Measurements from ENCODE around the gene PTPN23.

Gene PTPN23

GRCh38 chr3:47420511-47421484 is 40.0 kb downstream of the PTPN23 start:
- DNase-seq (ENCODE audit: low spot score), result peak; percentile 91

- no peak for DNase-seq (ENCODE audit: low spot score)
Observed at GRCh38 chr3:47421741-47422649, 41.2 kb downstream of the PTPN23 start.

GRCh38 chr3:47422743-47423142 is 41.9 kb downstream of the PTPN23 start:
- DNase-seq (ENCODE audit: low spot score), result no peak

GRCh38 chr3:47423548-47424145 is 42.8 kb downstream of the PTPN23 start:
- no peak for DNase-seq (ENCODE audit: low spot score)

GRCh38 chr3:47424434-47425382 is 43.9 kb downstream of the PTPN23 start:
- DNase-seq (ENCODE audit: low spot score), result no peak

- no peak for DNase-seq (ENCODE audit: low spot score)
Observed at GRCh38 chr3:47425383-47425778, 44.6 kb downstream of the PTPN23 start.

GRCh38 chr3:47425959-47426358 is 45.1 kb downstream of the PTPN23 start:
- DNase-seq (ENCODE audit: low spot score), result no peak

GRCh38 chr3:47427866-47428265 is 47.0 kb downstream of the PTPN23 start:
- DNase-seq (ENCODE audit: low spot score), result no peak

GRCh38 chr3:47428662-47429061 is 47.8 kb downstream of the PTPN23 start:
- no peak for DNase-seq (ENCODE audit: low spot score)

- no peak for DNase-seq (ENCODE audit: low spot score)
Observed at GRCh38 chr3:47429476-47430270, 48.9 kb downstream of the PTPN23 start.

GRCh38 chr3:47430606-47431005 is 49.8 kb downstream of the PTPN23 start:
- DNase-seq (ENCODE audit: low spot score), result no peak

GRCh38 chr3:47431225-47431624 is 50.4 kb downstream of the PTPN23 start:
- DNase-seq (ENCODE audit: low spot score), result no peak

- no peak for DNase-seq (ENCODE audit: low spot score)
Observed at GRCh38 chr3:47432673-47433072, 51.9 kb downstream of the PTPN23 start.

- DNase-seq (ENCODE audit: low spot score), result no peak
Observed at GRCh38 chr3:47433796-47434195, 53.0 kb downstream of the PTPN23 start.

GRCh38 chr3:47434849-47435248 is 54.0 kb downstream of the PTPN23 start:
- DNase-seq (ENCODE audit: low spot score), result no peak

- no peak for DNase-seq (ENCODE audit: low spot score)
Observed at GRCh38 chr3:47436180-47436579, 55.4 kb downstream of the PTPN23 start.

- peak; percentile 91 for DNase-seq (ENCODE audit: low spot score)
Observed at GRCh38 chr3:47440131-47440530, 59.3 kb downstream of the PTPN23 start.

- no peak for DNase-seq (ENCODE audit: low spot score)
Observed at GRCh38 chr3:47441796-47442551, 61.2 kb downstream of the PTPN23 start.

GRCh38 chr3:47443611-47443995 is 62.8 kb downstream of the PTPN23 start:
- no peak for DNase-seq (ENCODE audit: low spot score)

GRCh38 chr3:47444103-47444502 is 63.3 kb downstream of the PTPN23 start:
- no peak for DNase-seq (ENCODE audit: low spot score)

Measured in pons (tissue), 1 donor.